Activated naive CD4-positive, alpha-beta T cell treated with anti-CD3 and anti-CD28 coated beads, Interleukin-2, amount 10 ng/mL, durations not matched to agents 7 days and 5 days (primary cell): ENCODE measurements around the gene MAPK4.
"Not testable (repeated sequence)": the region's sequence is repeated elsewhere in the genome, so short reads cannot be mapped to it uniquely, and the experiment has no call there.

Experiments used
- CTCF ChIA-PET: fragments of 350-600 bp; sonication (Branson Sonifier 250); formaldehyde crosslinking; loops from one replicate; lab custom pipeline; 2021; ENCODE audit warnings: antibody characterized with exemption; lab: Charles Lee
- DNase-seq: peaks from one replicate; pipeline ENCODE4 v3.0.0-alpha.2; 2020
- H3K27ac Mint-ChIP-seq: one replicate; pipeline ENCODE4 v1.8.0; 2021; ENCODE audit warnings: mild to moderate bottlenecking, moderate library complexity, mixed read lengths
- H3K27me3 Mint-ChIP-seq: one replicate; pipeline ENCODE4 v1.8.0; 2021; ENCODE audit warnings: mild to moderate bottlenecking, mixed read lengths
- H3K36me3 Mint-ChIP-seq: one replicate; pipeline ENCODE4 v1.8.0; 2021; ENCODE audit warnings: mixed read lengths
- H3K4me1 Mint-ChIP-seq: one replicate; pipeline ENCODE4 v1.8.0; 2021; ENCODE audit warnings: mixed read lengths
- H3K4me3 Mint-ChIP-seq: one replicate; pipeline ENCODE4 v1.8.0; 2021; ENCODE audit warnings: mild to moderate bottlenecking, moderate library complexity, mixed read lengths
- H3K9me3 Mint-ChIP-seq: one replicate; pipeline ENCODE4 v1.8.0; 2021; ENCODE audit warnings: mixed read lengths

The MAPK4 gene

GRCh38 chr18:50682852-50683251, 123.0 kb downstream of the MAPK4 start:
- H3K9me3 Mint-ChIP-seq: no peaks in the 10 kb centered on the region
- H3K27me3 Mint-ChIP-seq: peaks cover 9% of the 10 kb centered on the region
- H3K4me3 Mint-ChIP-seq: no peak overlapping the region
- no peak for DNase-seq
- no peaks in the 10 kb centered on the region for H3K36me3 Mint-ChIP-seq
- CTCF ChIA-PET: no interaction called here
- H3K27ac Mint-ChIP-seq: no peak overlapping the region
- no peaks in the 10 kb centered on the region for H3K4me1 Mint-ChIP-seq

GRCh38 chr18:50686409-50686808, 126.5 kb downstream of the MAPK4 start:
- Mint-ChIP-seq H3K9me3 (no peaks in the 10 kb centered on the region), H3K4me3 (no peak overlapping the region), H3K27ac (no peak overlapping the region), H3K36me3 (no peaks in the 10 kb centered on the region), H3K4me1 (no peaks in the 10 kb centered on the region), H3K27me3 (peaks cover 12% of the 10 kb centered on the region)
- no peak for DNase-seq
- CTCF ChIA-PET: no interaction called here

GRCh38 chr18:50687491-50687890, 127.6 kb downstream of the MAPK4 start:
- Mint-ChIP-seq H3K27ac (no peak overlapping the region), H3K4me3 (no peak overlapping the region), H3K36me3 (no peaks in the 10 kb centered on the region), H3K4me1 (no peaks in the 10 kb centered on the region), H3K27me3 (peaks cover 12% of the 10 kb centered on the region), H3K9me3 (no peaks in the 10 kb centered on the region)
- CTCF ChIA-PET: no interaction called here
- no peak for DNase-seq

- no peak for DNase-seq
- Mint-ChIP-seq H3K4me3 (no peak overlapping the region), H3K27me3 (peaks cover 14% of the 10 kb centered on the region), H3K9me3 (no peaks in the 10 kb centered on the region), H3K4me1 (no peaks in the 10 kb centered on the region), H3K36me3 (no peaks in the 10 kb centered on the region), H3K27ac (no peak overlapping the region)
- CTCF ChIA-PET: no interaction called here
Measured at GRCh38 chr18:50689578-50689977, 129.7 kb downstream of the MAPK4 start.

- CTCF ChIA-PET: no interaction called here
- Mint-ChIP-seq H3K36me3 (no peaks in the 10 kb centered on the region), H3K4me1 (no peaks in the 10 kb centered on the region), H3K27me3 (peaks cover 9% of the 10 kb centered on the region), H3K9me3 (no peaks in the 10 kb centered on the region), H3K27ac (no peak overlapping the region), H3K4me3 (no peak overlapping the region)
- no peak for DNase-seq
Measured at GRCh38 chr18:50694147-50694546, 134.3 kb downstream of the MAPK4 start.

GRCh38 chr18:50695431-50696176, 135.7 kb downstream of the MAPK4 start:
- H3K4me3 Mint-ChIP-seq: no peak overlapping the region
- no peaks in the 10 kb centered on the region for H3K36me3 Mint-ChIP-seq
- no peaks in the 10 kb centered on the region for H3K4me1 Mint-ChIP-seq
- H3K27ac Mint-ChIP-seq: no peak overlapping the region
- H3K27me3 Mint-ChIP-seq: peaks cover 12% of the 10 kb centered on the region
- CTCF ChIA-PET: no interaction called here
- no peak for DNase-seq
- H3K9me3 Mint-ChIP-seq: no peaks in the 10 kb centered on the region

GRCh38 chr18:50696436-50696835, 136.5 kb downstream of the MAPK4 start:
- CTCF ChIA-PET: no interaction called here
- Mint-ChIP-seq H3K36me3 (no peaks in the 10 kb centered on the region), H3K9me3 (no peaks in the 10 kb centered on the region), H3K27ac (no peak overlapping the region), H3K27me3 (peaks cover 18% of the 10 kb centered on the region), H3K4me3 (no peak overlapping the region), H3K4me1 (no peaks in the 10 kb centered on the region)
- DNase-seq: no peak

GRCh38 chr18:50696929-50697328, 137.0 kb downstream of the MAPK4 start:
- Mint-ChIP-seq H3K9me3 (no peaks in the 10 kb centered on the region), H3K27me3 (peaks cover 18% of the 10 kb centered on the region), H3K4me3 (no peak overlapping the region), H3K4me1 (no peaks in the 10 kb centered on the region), H3K36me3 (no peaks in the 10 kb centered on the region), H3K27ac (no peak overlapping the region)
- CTCF ChIA-PET: no interaction called here
- no peak for DNase-seq

- DNase-seq: no peak
- no peak overlapping the region for H3K27ac Mint-ChIP-seq
- no peaks in the 10 kb centered on the region for H3K4me1 Mint-ChIP-seq
- no peak overlapping the region for H3K4me3 Mint-ChIP-seq
- CTCF ChIA-PET: no interaction called here
- H3K27me3 Mint-ChIP-seq: peaks cover 19% of the 10 kb centered on the region
- no peaks in the 10 kb centered on the region for H3K36me3 Mint-ChIP-seq
- H3K9me3 Mint-ChIP-seq: no peaks in the 10 kb centered on the region
Measured at GRCh38 chr18:50697509-50697908, 137.6 kb downstream of the MAPK4 start.

- H3K4me1 Mint-ChIP-seq: no peaks in the 10 kb centered on the region
- H3K27ac Mint-ChIP-seq: no peak overlapping the region
- no peak for DNase-seq
- no peaks in the 10 kb centered on the region for H3K36me3 Mint-ChIP-seq
- H3K9me3 Mint-ChIP-seq: no peaks in the 10 kb centered on the region
- H3K4me3 Mint-ChIP-seq: no peak overlapping the region
- CTCF ChIA-PET: interaction anchor here (0.6 kb wide), 1 partner anchor 271 kb away, joined by 3 read pairs; no protein-coding TSS in a partner anchor
- peaks cover 34% of the 10 kb centered on the region for H3K27me3 Mint-ChIP-seq
Measured at GRCh38 chr18:50700245-50701165, 140.6 kb downstream of the MAPK4 start.

GRCh38 chr18:50704357-50704940, 144.6 kb downstream of the MAPK4 start:
- no peaks in the 10 kb centered on the region for H3K36me3 Mint-ChIP-seq
- CTCF ChIA-PET: no interaction called here
- H3K27ac Mint-ChIP-seq: no peak overlapping the region
- DNase-seq: no peak
- no peaks in the 10 kb centered on the region for H3K9me3 Mint-ChIP-seq
- H3K4me1 Mint-ChIP-seq: no peaks in the 10 kb centered on the region
- H3K4me3 Mint-ChIP-seq: no peak overlapping the region
- H3K27me3 Mint-ChIP-seq: peaks cover 28% of the 10 kb centered on the region

GRCh38 chr18:50706199-50706598, 146.3 kb downstream of the MAPK4 start:
- no peaks in the 10 kb centered on the region for H3K36me3 Mint-ChIP-seq
- no peak overlapping the region for H3K4me3 Mint-ChIP-seq
- no peaks in the 10 kb centered on the region for H3K4me1 Mint-ChIP-seq
- H3K9me3 Mint-ChIP-seq: no peaks in the 10 kb centered on the region
- CTCF ChIA-PET: no interaction called here
- peaks cover 21% of the 10 kb centered on the region for H3K27me3 Mint-ChIP-seq
- H3K27ac Mint-ChIP-seq: no peak overlapping the region
- no peak for DNase-seq

GRCh38 chr18:50706651-50707050, 146.8 kb downstream of the MAPK4 start:
- DNase-seq: no peak
- H3K27me3 Mint-ChIP-seq: peaks cover 19% of the 10 kb centered on the region
- no peaks in the 10 kb centered on the region for H3K9me3 Mint-ChIP-seq
- no peaks in the 10 kb centered on the region for H3K4me1 Mint-ChIP-seq
- no peak overlapping the region for H3K27ac Mint-ChIP-seq
- no peaks in the 10 kb centered on the region for H3K36me3 Mint-ChIP-seq
- H3K4me3 Mint-ChIP-seq: no peak overlapping the region
- CTCF ChIA-PET: no interaction called here

- H3K4me3 Mint-ChIP-seq, H3K27ac Mint-ChIP-seq, H3K36me3 Mint-ChIP-seq, DNase-seq, H3K9me3 Mint-ChIP-seq, H3K4me1 Mint-ChIP-seq, CTCF ChIA-PET: not testable (repeated sequence)
- peaks cover 19% of the 10 kb centered on the region for H3K27me3 Mint-ChIP-seq
Measured at GRCh38 chr18:50707297-50707696, 147.4 kb downstream of the MAPK4 start.
